ENCODE measurements around the gene RAC3. TPM values are rescaled to one million over a fixed set of nuclear protein-coding genes. Genes with fewer than 3 reads are reported as not detected.

The RAC3 gene
- total RNA-seq, 1 donor from 2014 or later = 31.6 TPM

DNA sequence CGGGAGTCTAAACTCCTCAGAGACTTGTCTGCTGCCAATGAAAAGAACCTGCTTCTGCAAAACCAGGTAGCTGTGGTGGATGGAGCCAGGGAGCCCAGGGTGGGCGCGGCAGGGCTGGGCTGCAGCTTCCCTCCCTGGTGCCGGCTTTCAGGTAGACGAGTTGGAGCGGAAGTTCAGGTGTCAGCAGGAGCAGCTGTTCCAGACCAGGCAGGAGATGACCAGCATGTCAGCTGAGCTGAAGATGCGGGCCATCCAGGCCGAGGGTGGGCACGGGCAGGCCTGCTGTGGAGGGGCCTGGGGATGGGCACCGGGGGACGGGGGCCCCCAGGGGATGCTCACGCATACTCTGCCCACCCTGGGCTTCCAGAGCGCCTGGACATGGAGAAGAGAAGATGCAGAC, 3.2 kb upstream of the RAC3 start:
- peaks cover 12% of the 10 kb centered on the region for H3K27me3 Mint-ChIP-seq (ENCODE audit: insufficient read depth, low read depth)
- H3K4me3 ChIP-seq = no peak overlapping the region
- DNase-seq (ENCODE audit: low spot score) = no peak
- no peaks in the 10 kb centered on the region for H3K36me3 Mint-ChIP-seq
- H3K27ac ChIP-seq = no peak overlapping the region
- H3F3A ChIP-seq (ENCODE audit: low read depth) = peaks cover 18% of the 10 kb centered on the region
- no peak overlapping the region for H3K27ac Mint-ChIP-seq
- H3K79me2 ChIP-seq (ENCODE audit: low read depth) = peaks cover 11% of the 10 kb centered on the region
- H3K4me2 ChIP-seq = no peak overlapping the region
- peaks cover 9% of the 10 kb centered on the region for H3K27me3 ChIP-seq
- peaks cover 12% of the 10 kb centered on the region for H3K4me1 Mint-ChIP-seq
- H3K36me3 ChIP-seq = no peaks in the 10 kb centered on the region
- TF ChIP-seq, protein P1, sequence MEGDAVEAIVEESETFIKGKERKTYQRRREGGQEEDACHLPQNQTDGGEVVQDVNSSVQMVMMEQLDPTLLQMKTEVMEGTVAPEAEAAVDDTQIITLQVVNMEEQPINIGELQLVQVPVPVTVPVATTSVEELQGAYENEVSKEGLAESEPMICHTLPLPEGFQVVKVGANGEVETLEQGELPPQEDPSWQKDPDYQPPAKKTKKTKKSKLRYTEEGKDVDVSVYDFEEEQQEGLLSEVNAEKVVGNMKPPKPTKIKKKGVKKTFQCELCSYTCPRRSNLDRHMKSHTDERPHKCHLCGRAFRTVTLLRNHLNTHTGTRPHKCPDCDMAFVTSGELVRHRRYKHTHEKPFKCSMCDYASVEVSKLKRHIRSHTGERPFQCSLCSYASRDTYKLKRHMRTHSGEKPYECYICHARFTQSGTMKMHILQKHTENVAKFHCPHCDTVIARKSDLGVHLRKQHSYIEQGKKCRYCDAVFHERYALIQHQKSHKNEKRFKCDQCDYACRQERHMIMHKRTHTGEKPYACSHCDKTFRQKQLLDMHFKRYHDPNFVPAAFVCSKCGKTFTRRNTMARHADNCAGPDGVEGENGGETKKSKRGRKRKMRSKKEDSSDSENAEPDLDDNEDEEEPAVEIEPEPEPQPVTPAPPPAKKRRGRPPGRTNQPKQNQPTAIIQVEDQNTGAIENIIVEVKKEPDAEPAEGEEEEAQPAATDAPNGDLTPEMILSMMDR (IDR thresholded peaks at IDR 0.05) = no peak
- TF ChIP-seq EZH2phosphoT487 (IDR thresholded peaks at IDR 0.05) = no peak
- TF ChIP-seq EZH2 (IDR thresholded peaks at IDR 0.05) = no peak
- no peak overlapping the region for H3K9ac ChIP-seq
- H3K9me3 ChIP-seq (ENCODE audit: low read depth) = no peaks in the 10 kb centered on the region
- H4K20me1 ChIP-seq (ENCODE audit: low read depth) = peaks cover 21% of the 10 kb centered on the region
- no peak overlapping the region for H2AFZ ChIP-seq (replicated peaks)
- H3K9me3 Mint-ChIP-seq = no peaks in the 10 kb centered on the region
- H3K4me3 Mint-ChIP-seq = no peak overlapping the region
- H3K4me1 ChIP-seq = peaks cover 12% of the 10 kb centered on the region

DNA sequence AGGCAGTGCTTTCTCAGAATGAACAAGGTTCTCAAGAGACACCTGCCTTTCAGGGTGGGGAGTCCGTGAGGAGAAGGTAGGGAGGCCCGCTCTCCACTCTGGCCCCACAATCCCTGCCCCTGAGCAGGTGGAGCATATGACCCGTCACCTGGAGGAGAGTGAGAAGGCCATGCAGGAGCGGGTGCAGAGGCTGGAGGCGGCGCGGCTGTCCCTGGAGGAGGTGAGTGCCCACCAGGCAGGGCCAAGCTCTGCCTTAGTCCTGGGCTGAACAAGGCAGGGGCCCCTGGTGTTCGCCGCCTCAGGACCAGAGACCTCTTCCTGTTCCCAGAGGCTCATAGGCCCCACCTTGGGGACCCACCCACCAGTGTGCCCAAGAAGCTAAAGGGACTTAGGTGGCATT, 2.5 kb upstream of the RAC3 start:
- no peak overlapping the region for H3K4me3 Mint-ChIP-seq
- peaks cover 9% of the 10 kb centered on the region for H3K27me3 ChIP-seq

DNA sequence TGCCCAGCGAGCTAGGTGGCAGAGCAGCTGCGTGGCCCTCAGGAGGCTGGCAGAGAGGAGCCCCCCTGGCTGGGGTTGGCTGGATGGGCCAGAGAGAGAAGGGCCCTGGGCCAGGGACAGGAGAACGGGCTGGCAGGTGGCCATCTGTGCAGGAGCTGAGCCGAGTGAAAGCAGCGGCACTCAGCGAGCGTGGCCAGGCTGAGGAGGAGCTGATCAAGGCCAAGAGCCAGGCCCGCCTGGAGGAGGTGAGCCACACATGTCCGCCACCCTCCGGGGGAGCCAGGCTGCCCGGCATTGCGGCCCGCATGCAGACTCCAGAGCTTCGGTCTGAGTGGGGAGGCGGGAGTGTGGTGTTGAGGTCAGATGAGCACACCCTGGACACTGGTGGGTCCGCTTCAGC, 2.1 kb upstream of the RAC3 start:
- Mint-ChIP-seq H3K27ac (no peak overlapping the region), H3K27me3 (ENCODE audit: insufficient read depth, low read depth) (peaks cover 15% of the 10 kb centered on the region), H3K4me1 (peaks cover 9% of the 10 kb centered on the region), H3K4me3 (peak overlapping the region; percentile 61), H3K9me3 (no peaks in the 10 kb centered on the region), H3K36me3 (peaks cover 2% of the 10 kb centered on the region)
- DNase-seq (ENCODE audit: low spot score) = no peak
- Histone ChIP-seq H3K4me2 (no peak overlapping the region), H3K27me3 (peaks cover 9% of the 10 kb centered on the region), H3K36me3 (no peaks in the 10 kb centered on the region), H3K9me3 (ENCODE audit: low read depth) (no peaks in the 10 kb centered on the region), H3K4me3 (no peak overlapping the region), H3K9ac (no peak overlapping the region), H4K20me1 (ENCODE audit: low read depth) (peaks cover 30% of the 10 kb centered on the region), H3K27ac (no peak overlapping the region), H2AFZ (replicated peaks) (no peak overlapping the region), H3F3A (ENCODE audit: low read depth) (peaks cover 21% of the 10 kb centered on the region), H3K4me1 (peaks cover 7% of the 10 kb centered on the region), H3K79me2 (ENCODE audit: low read depth) (peaks cover 4% of the 10 kb centered on the region)
- TF ChIP-seq EZH2phosphoT487 (IDR thresholded peaks at IDR 0.05) (no peak), EZH2 (IDR thresholded peaks at IDR 0.05) (no peak)
- TF ChIP-seq, protein P1 (IDR thresholded peaks at IDR 0.05) = no peak

More for the DNA sequence above, 2.5 kb upstream of the RAC3 start:
- no peak overlapping the region for H3K27ac Mint-ChIP-seq
- Histone ChIP-seq H3K4me1 (peaks cover 10% of the 10 kb centered on the region), H3F3A (ENCODE audit: low read depth) (peaks cover 18% of the 10 kb centered on the region), H3K9me3 (ENCODE audit: low read depth) (no peaks in the 10 kb centered on the region), H4K20me1 (ENCODE audit: low read depth) (peaks cover 26% of the 10 kb centered on the region), H3K4me3 (no peak overlapping the region), H3K79me2 (ENCODE audit: low read depth) (peaks cover 8% of the 10 kb centered on the region), H3K9ac (no peak overlapping the region), H3K27ac (no peak overlapping the region), H3K36me3 (no peaks in the 10 kb centered on the region), H3K4me2 (no peak overlapping the region), H2AFZ (replicated peaks) (no peak overlapping the region)
- peaks cover 10% of the 10 kb centered on the region for H3K4me1 Mint-ChIP-seq
- no peaks in the 10 kb centered on the region for H3K9me3 Mint-ChIP-seq
- DNase-seq (ENCODE audit: low spot score) = no peak
- TF ChIP-seq EZH2 (IDR thresholded peaks at IDR 0.05) (no peak), EZH2phosphoT487 (IDR thresholded peaks at IDR 0.05) (no peak)
- TF ChIP-seq, protein P1 (IDR thresholded peaks at IDR 0.05) = no peak
- peaks cover 12% of the 10 kb centered on the region for H3K27me3 Mint-ChIP-seq (ENCODE audit: insufficient read depth, low read depth)
- H3K36me3 Mint-ChIP-seq = no peaks in the 10 kb centered on the region
